Measurements from ENCODE around the gene NFIC. TPM values are rescaled to one million over a fixed set of nuclear protein-coding genes. Genes with fewer than 3 reads are reported as not detected.

The NFIC gene
- total RNA-seq, 2 experiments from 2014 or later = 1.5 to 1.7 TPM

GRCh38 chr19:3466635-3467034 lies 100.3 kb downstream of the NFIC start:
- Histone ChIP-seq H3K36me3 (ENCODE audit: insufficient read depth, low read length) (no peaks in the 10 kb centered on the region), H3K79me2 (ENCODE audit: insufficient read depth, low read depth, low read length) (no peaks in the 10 kb centered on the region), H3K4me3 (ENCODE audit: low read depth, low read length, poor library complexity, severe bottlenecking) (no peak overlapping the region), H2AFZ (ENCODE audit: low read length) (no peak overlapping the region), H3K4me2 (ENCODE audit: low read length) (no peak overlapping the region), H4K20me1 (ENCODE audit: insufficient read depth, low read length) (no peaks in the 10 kb centered on the region), H3K9me2 (ENCODE audit: insufficient read depth, low read length) (no peaks in the 10 kb centered on the region), H3K27ac (ENCODE audit: low read depth, low read length, poor library complexity, severe bottlenecking) (no peak overlapping the region), H3K4me1 (ENCODE audit: insufficient read depth, low read length, poor library complexity, severe bottlenecking) (no peaks in the 10 kb centered on the region), H3K9me3 (ENCODE audit: low read length) (no peaks in the 10 kb centered on the region)
- intact Hi-C loops (cut with micrococcal nuclease; ENCODE audit: unreplicated experiment) = no loop called here
- ChIA-PET CTCF (ENCODE audit: unreplicated experiment) (no interaction called here), POLR2A (no interaction called here)
- BruUV-seq (replicated peaks) = no TSS peak
- TF ChIP-seq CTCF (conservative IDR thresholded peaks at IDR 0.05; ENCODE audit: low read length) (no peak), EZH2phosphoT487 (IDR thresholded peaks at IDR 0.05; ENCODE audit: borderline replicate concordance, low read depth, low read length) (no peak)
- no peak for DNase-seq (ENCODE audit: low spot score)

GRCh38 chr19:3467437-3468198 lies 101.2 kb downstream of the NFIC start:
- H3K79me2 ChIP-seq (ENCODE audit: insufficient read depth, low read depth, low read length) = no peaks in the 10 kb centered on the region
- BruUV-seq (replicated peaks) = no TSS peak
- no peaks in the 10 kb centered on the region for H3K9me3 ChIP-seq (ENCODE audit: low read length)
- no peak overlapping the region for H3K4me3 ChIP-seq (ENCODE audit: low read depth, low read length, poor library complexity, severe bottlenecking)
- ChIA-PET POLR2A (no interaction called here), CTCF (ENCODE audit: unreplicated experiment) (no interaction called here)
- H3K4me2 ChIP-seq (ENCODE audit: low read length) = no peak overlapping the region
- DNase-seq (ENCODE audit: low spot score) = no peak
- H4K20me1 ChIP-seq (ENCODE audit: insufficient read depth, low read length) = no peaks in the 10 kb centered on the region
- no peak overlapping the region for H3K27ac ChIP-seq (ENCODE audit: low read depth, low read length, poor library complexity, severe bottlenecking)
- intact Hi-C loops (cut with micrococcal nuclease; ENCODE audit: unreplicated experiment) = no loop called here
- TF ChIP-seq EZH2phosphoT487 (IDR thresholded peaks at IDR 0.05; ENCODE audit: borderline replicate concordance, low read depth, low read length) = no peak
- no peak for TF ChIP-seq CTCF (conservative IDR thresholded peaks at IDR 0.05; ENCODE audit: low read length)
- no peaks in the 10 kb centered on the region for H3K36me3 ChIP-seq (ENCODE audit: insufficient read depth, low read length)
- no peaks in the 10 kb centered on the region for H3K4me1 ChIP-seq (ENCODE audit: insufficient read depth, low read length, poor library complexity, severe bottlenecking)
- no peaks in the 10 kb centered on the region for H3K9me2 ChIP-seq (ENCODE audit: insufficient read depth, low read length)
- no peak overlapping the region for H2AFZ ChIP-seq (ENCODE audit: low read length)

GRCh38 chr19:3468211-3468610 lies 101.8 kb downstream of the NFIC start:
- no peaks in the 10 kb centered on the region for H3K79me2 ChIP-seq (ENCODE audit: insufficient read depth, low read depth, low read length)
- no TSS peak for BruUV-seq (replicated peaks)
- no peaks in the 10 kb centered on the region for H3K9me2 ChIP-seq (ENCODE audit: insufficient read depth, low read length)
- H3K4me1 ChIP-seq (ENCODE audit: insufficient read depth, low read length, poor library complexity, severe bottlenecking) = no peaks in the 10 kb centered on the region
- H4K20me1 ChIP-seq (ENCODE audit: insufficient read depth, low read length) = no peaks in the 10 kb centered on the region
- no peak overlapping the region for H2AFZ ChIP-seq (ENCODE audit: low read length)
- H3K4me3 ChIP-seq (ENCODE audit: low read depth, low read length, poor library complexity, severe bottlenecking) = no peak overlapping the region
- intact Hi-C loops (cut with micrococcal nuclease; ENCODE audit: unreplicated experiment) = no loop called here
- DNase-seq (ENCODE audit: low spot score) = no peak
- ChIA-PET CTCF (ENCODE audit: unreplicated experiment) (no interaction called here), POLR2A (no interaction called here)
- no peaks in the 10 kb centered on the region for H3K36me3 ChIP-seq (ENCODE audit: insufficient read depth, low read length)
- no peaks in the 10 kb centered on the region for H3K9me3 ChIP-seq (ENCODE audit: low read length)
- no peak overlapping the region for H3K27ac ChIP-seq (ENCODE audit: low read depth, low read length, poor library complexity, severe bottlenecking)
- H3K4me2 ChIP-seq (ENCODE audit: low read length) = no peak overlapping the region
- no peak for TF ChIP-seq CTCF (conservative IDR thresholded peaks at IDR 0.05; ENCODE audit: low read length)
- TF ChIP-seq EZH2phosphoT487 (IDR thresholded peaks at IDR 0.05; ENCODE audit: borderline replicate concordance, low read depth, low read length) = no peak
